ENCODE data around the gene SYTL2. TPM values are rescaled to one million over a fixed set of nuclear protein-coding genes. Genes with fewer than 3 reads are reported as not detected.

SYTL2 gene
- total and polyA plus RNA-seq, 2 donors (not counting 1 experiment from before 2014, with no cell fraction given) = 165 to 387 TPM

GRCh38 chr11:85806016-85806415, 4.9 kb downstream of the SYTL2 start:
- no peak overlapping the region for H3K4me3 ChIP-seq (replicated peaks in 1 of 4; ENCODE audit: control extremely low read depth in 1 of 4, insufficient read depth in 1 of 4, low read depth in 3 of 4, low read length in 4 of 4)
- no peaks in the 10 kb centered on the region for H3K27me3 ChIP-seq (ENCODE audit: control insufficient read depth, insufficient read depth, low read length)
- TF ChIP-seq CTCF (conservative IDR thresholded peaks at IDR 0.05 in 1 of 2, IDR thresholded peaks at IDR 0.05 in 1 of 2; ENCODE audit: low read depth in 1 of 2, low read length in 2 of 2) (no peak), EZH2 (IDR thresholded peaks at IDR 0.05; ENCODE audit: low read length, missing control alignments) (no peak)
- H3K4me1 ChIP-seq (ENCODE audit: control insufficient read depth, extremely low read depth, insufficient read depth, low read length) = peaks cover 2% of the 10 kb centered on the region
- no peaks in the 10 kb centered on the region for H3K79me2 ChIP-seq (ENCODE audit: control insufficient read depth, insufficient read depth, low read length)
- H4K20me1 ChIP-seq (ENCODE audit: control insufficient read depth, extremely low read depth, insufficient read depth, low read length) = no peaks in the 10 kb centered on the region
- no peak overlapping the region for H2AFZ ChIP-seq (ENCODE audit: low read length)
- H3K27ac ChIP-seq (ENCODE audit: insufficient read depth, low read length) = no peak overlapping the region
- no peak overlapping the region for H3K4me2 ChIP-seq (ENCODE audit: extremely low read depth, insufficient read depth, low read length)
- DNase-seq (ENCODE audit: low read depth in 2 of 2) = no peak
- H3K36me3 ChIP-seq (ENCODE audit: control insufficient read depth, insufficient read depth, low read length) = no peaks in the 10 kb centered on the region
- H3K9me3 ChIP-seq (ENCODE audit: control insufficient read depth, insufficient read depth, low read depth, low read length) = no peaks in the 10 kb centered on the region
- no peak overlapping the region for H3K9ac ChIP-seq (ENCODE audit: insufficient read depth, low read length)

GRCh38 chr11:85805387-85805786, 5.6 kb downstream of the SYTL2 start:
- Histone ChIP-seq H3K4me1 (ENCODE audit: control insufficient read depth, extremely low read depth, insufficient read depth, low read length) (peaks cover 2% of the 10 kb centered on the region), H3K9me3 (ENCODE audit: control insufficient read depth, insufficient read depth, low read depth, low read length) (no peaks in the 10 kb centered on the region), H3K27me3 (ENCODE audit: control insufficient read depth, insufficient read depth, low read length) (no peaks in the 10 kb centered on the region), H3K4me2 (ENCODE audit: extremely low read depth, insufficient read depth, low read length) (no peak overlapping the region), H3K4me3 (replicated peaks in 1 of 4; ENCODE audit: control extremely low read depth in 1 of 4, insufficient read depth in 1 of 4, low read depth in 3 of 4, low read length in 4 of 4) (no peak overlapping the region), H3K9ac (ENCODE audit: insufficient read depth, low read length) (no peak overlapping the region), H3K36me3 (ENCODE audit: control insufficient read depth, insufficient read depth, low read length) (no peaks in the 10 kb centered on the region), H3K27ac (ENCODE audit: insufficient read depth, low read length) (no peak overlapping the region), H4K20me1 (ENCODE audit: control insufficient read depth, extremely low read depth, insufficient read depth, low read length) (no peaks in the 10 kb centered on the region), H3K79me2 (ENCODE audit: control insufficient read depth, insufficient read depth, low read length) (no peaks in the 10 kb centered on the region), H2AFZ (ENCODE audit: low read length) (no peak overlapping the region)
- TF ChIP-seq CTCF (conservative IDR thresholded peaks at IDR 0.05 in 1 of 2, IDR thresholded peaks at IDR 0.05 in 1 of 2; ENCODE audit: low read depth in 1 of 2, low read length in 2 of 2) (no peak), EZH2 (IDR thresholded peaks at IDR 0.05; ENCODE audit: low read length, missing control alignments) (no peak)
- DNase-seq (ENCODE audit: low read depth in 2 of 2) = peak in 1 of 2 donors; percentile 46

GRCh38 chr11:85803920-85804319, 7.0 kb downstream of the SYTL2 start:
- Histone ChIP-seq H3K27me3 (ENCODE audit: control insufficient read depth, insufficient read depth, low read length) (no peaks in the 10 kb centered on the region), H3K4me1 (ENCODE audit: control insufficient read depth, extremely low read depth, insufficient read depth, low read length) (no peaks in the 10 kb centered on the region), H3K27ac (ENCODE audit: insufficient read depth, low read length) (no peak overlapping the region), H2AFZ (ENCODE audit: low read length) (no peak overlapping the region), H3K9me3 (ENCODE audit: control insufficient read depth, insufficient read depth, low read depth, low read length) (no peaks in the 10 kb centered on the region), H4K20me1 (ENCODE audit: control insufficient read depth, extremely low read depth, insufficient read depth, low read length) (no peaks in the 10 kb centered on the region), H3K4me3 (replicated peaks in 1 of 4; ENCODE audit: control extremely low read depth in 1 of 4, insufficient read depth in 1 of 4, low read depth in 3 of 4, low read length in 4 of 4) (no peak overlapping the region), H3K79me2 (ENCODE audit: control insufficient read depth, insufficient read depth, low read length) (no peaks in the 10 kb centered on the region), H3K9ac (ENCODE audit: insufficient read depth, low read length) (no peak overlapping the region), H3K4me2 (ENCODE audit: extremely low read depth, insufficient read depth, low read length) (no peak overlapping the region), H3K36me3 (ENCODE audit: control insufficient read depth, insufficient read depth, low read length) (no peaks in the 10 kb centered on the region)
- no peak for DNase-seq (ENCODE audit: low read depth in 2 of 2)
- TF ChIP-seq EZH2 (IDR thresholded peaks at IDR 0.05; ENCODE audit: low read length, missing control alignments) (no peak), CTCF (conservative IDR thresholded peaks at IDR 0.05 in 1 of 2, IDR thresholded peaks at IDR 0.05 in 1 of 2; ENCODE audit: low read depth in 1 of 2, low read length in 2 of 2) (no peak)
